Spleen (tissue), 3 donors: ENCODE measurements around the gene CNTNAP2.

Source experiments
- POLR2A ChIP-seq, 3 donors: fragments of 450-650 bp; IDR thresholded peaks; one replicate each; pipeline ENCODE4 v1.5.1; 2017; ENCODE audit warnings: antibody characterized with exemption in 3 of 3, mild to moderate bottlenecking in 1 of 3
- POLR2AphosphoS5 ChIP-seq, 3 donors: sonication (generic); formaldehyde crosslinking; IDR thresholded peaks; one replicate each; pipeline ENCODE4 v1.5.1; 2017; ENCODE audit warnings: antibody characterized with exemption in 3 of 3

DNA sequence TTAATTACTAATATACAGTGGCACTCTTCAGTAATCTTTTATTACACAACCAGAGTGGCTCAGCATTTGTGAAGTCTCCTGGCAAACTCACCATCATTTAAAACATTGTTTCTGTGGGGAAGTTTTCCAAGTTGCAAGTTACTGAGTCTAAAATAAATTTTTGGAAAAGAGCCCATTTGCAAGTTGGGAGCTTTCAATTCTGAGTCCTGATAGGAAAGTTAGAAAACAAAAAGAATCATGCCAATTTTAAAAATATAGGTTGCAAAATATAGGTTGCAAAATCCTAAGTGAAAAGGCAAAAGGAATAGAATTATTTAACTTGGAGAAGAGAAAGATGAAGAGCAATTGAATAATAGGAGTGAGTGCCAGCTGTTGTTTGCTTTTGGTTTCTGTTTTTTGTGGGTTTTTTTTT lies 2095.1 kb downstream of the CNTNAP2 start:
- TF ChIP-seq POLR2A (IDR thresholded peaks at IDR 0.05), result no peak
- TF ChIP-seq POLR2AphosphoS5 (IDR thresholded peaks at IDR 0.05), result no peak
